MCF 10A (cell line): ENCODE measurements around the gene LMF1. TPM values are rescaled to one million over a fixed set of nuclear protein-coding genes. Genes with fewer than 3 reads are reported as not detected.

Experiments used
- BruUV-seq: library from RNA; stranded (reverse); fragments of 400-500 nt; replicated peaks from 2 replicates; lab custom pipeline; 2021; lab: Mats Ljungman, UMichigan
- CTCF ChIA-PET: fragments of 300-600 bp; sonication (Branson Sonifier 250); formaldehyde crosslinking; extraction: SDS; loops from one replicate; lab custom pipeline; 2021; ENCODE audit warnings: antibody characterized with exemption, inconsistent platforms; lab: Yijun Ruan, JAX
- POLR2A ChIA-PET: fragments of 300-600, 350-650 bp; sonication (Branson Sonifier 250); formaldehyde crosslinking; extraction: SDS; loops from one replicate; lab custom pipeline; 2020; ENCODE audit warnings: antibody characterized with exemption, inconsistent platforms; lab: Yijun Ruan, JAX
- DNase-seq: peaks from one replicate; pipeline ENCODE4 v3.0.0-alpha.2; 2018; ENCODE audit not compliant: unreplicated experiment
- H3K27ac Mint-ChIP-seq: one replicate; pipeline ENCODE4 v1.8.0; 2022; ENCODE audit warnings: mild to moderate bottlenecking, low read depth, mixed read lengths; ENCODE audit not compliant: unreplicated experiment
- H3K27me3 Mint-ChIP-seq: one replicate; pipeline ENCODE4 v1.8.0; 2022; ENCODE audit warnings: mixed read lengths; ENCODE audit not compliant: insufficient read depth, unreplicated experiment
- H3K36me3 Mint-ChIP-seq: one replicate; pipeline ENCODE4 v1.8.0; 2022; ENCODE audit warnings: mild to moderate bottlenecking, moderate library complexity, mixed read lengths; ENCODE audit not compliant: insufficient read depth, unreplicated experiment
- H3K4me1 Mint-ChIP-seq: one replicate; pipeline ENCODE4 v1.8.0; 2022; ENCODE audit warnings: mixed read lengths; ENCODE audit not compliant: insufficient read depth, unreplicated experiment
- H3K4me3 Mint-ChIP-seq: one replicate; pipeline ENCODE4 v1.8.0; 2022; ENCODE audit warnings: mild to moderate bottlenecking, moderate library complexity, mixed read lengths; ENCODE audit not compliant: unreplicated experiment
- H3K9me3 Mint-ChIP-seq: one replicate; pipeline ENCODE4 v1.8.0; 2022; ENCODE audit warnings: mixed read lengths; ENCODE audit not compliant: unreplicated experiment
- CTCF ChIP-seq: fragments of 200-600 bp; IDR thresholded peaks from one replicate; pipeline ENCODE4 v1.8.0; 2022; ENCODE audit warnings: antibody characterized with exemption, mild to moderate bottlenecking; ENCODE audit not compliant: unreplicated experiment
- intact Hi-C: fragments of 100-400 bp; cut with micrococcal nuclease; formaldehyde crosslinking; loops from 2 replicates; pipeline ENCODE4 v1.14.1; 2022
- total RNA-seq: library from RNA; stranded (reverse); gene quantifications from 2 replicates; pipeline ENCODE4 v1.2.3, GENCODE V29; 2022

The LMF1 gene
- total RNA-seq, 1 experiment from 2014 or later = 9.9 TPM

- no peak for TF ChIP-seq CTCF
- no TSS peak for BruUV-seq
- DNase-seq = no peak
- Mint-ChIP-seq H3K27me3 (no peaks in the 10 kb centered on the region), H3K4me3 (no peak overlapping the region), H3K36me3 (peaks cover 11% of the 10 kb centered on the region), H3K4me1 (no peaks in the 10 kb centered on the region), H3K9me3 (no peaks in the 10 kb centered on the region), H3K27ac (no peak overlapping the region)
- intact Hi-C loops = no loop called here
- POLR2A ChIA-PET = no interaction called here
- CTCF ChIA-PET = no interaction called here
These were observed 76.6 kb downstream of the LMF1 start for GRCh38 chr16:894136-894535.

- no peak for TF ChIP-seq CTCF
- no peak overlapping the region for H3K4me3 Mint-ChIP-seq
- intact Hi-C loops = no loop called here
These were observed 77.4 kb downstream of the LMF1 start for GRCh38 chr16:893360-893759.

GRCh38 chr16:892536-893255 lies 78.1 kb downstream of the LMF1 start:
- no peak for TF ChIP-seq CTCF
- DNase-seq = no peak
- H3K9me3 Mint-ChIP-seq = no peaks in the 10 kb centered on the region
- intact Hi-C loops = no loop called here
- BruUV-seq = no TSS peak
- H3K27me3 Mint-ChIP-seq = no peaks in the 10 kb centered on the region
- H3K4me1 Mint-ChIP-seq = no peaks in the 10 kb centered on the region
- CTCF ChIA-PET = no interaction called here
- POLR2A ChIA-PET = interaction anchor here (0.6 kb wide), 2 partner anchors 629 to 632 kb away, joined by 3 to 4 read pairs; no protein-coding TSS in a partner anchor
- peaks cover 11% of the 10 kb centered on the region for H3K36me3 Mint-ChIP-seq
- H3K4me3 Mint-ChIP-seq = no peak overlapping the region
- H3K27ac Mint-ChIP-seq = no peak overlapping the region

More at GRCh38 chr16:893360-893759, 77.4 kb downstream of the LMF1 start:
- Mint-ChIP-seq H3K27ac (no peak overlapping the region), H3K36me3 (peaks cover 11% of the 10 kb centered on the region), H3K27me3 (no peaks in the 10 kb centered on the region), H3K9me3 (no peaks in the 10 kb centered on the region), H3K4me1 (no peaks in the 10 kb centered on the region)
- ChIA-PET POLR2A (no interaction called here), CTCF (no interaction called here)
- DNase-seq = no peak
- no TSS peak for BruUV-seq

GRCh38 chr16:892006-892405 lies 78.8 kb downstream of the LMF1 start:
- intact Hi-C loops = no loop called here
- H3K36me3 Mint-ChIP-seq = peaks cover 5% of the 10 kb centered on the region

More at GRCh38 chr16:892006-892405, 78.8 kb downstream of the LMF1 start:
- H3K27ac Mint-ChIP-seq = no peak overlapping the region
- no peak for TF ChIP-seq CTCF
- no peak overlapping the region for H3K4me3 Mint-ChIP-seq
- BruUV-seq = no TSS peak
- ChIA-PET POLR2A (interaction anchor here (0.6 kb wide), 1 partner anchor 630 kb away, joined by 4 read pairs; no protein-coding TSS in a partner anchor), CTCF (no interaction called here)
- no peaks in the 10 kb centered on the region for H3K4me1 Mint-ChIP-seq
- no peak for DNase-seq
- no peaks in the 10 kb centered on the region for H3K27me3 Mint-ChIP-seq
- H3K9me3 Mint-ChIP-seq = no peaks in the 10 kb centered on the region
